Lung microvascular endothelial cell (primary cell): ENCODE results near the gene TIMM10B. TPM values are rescaled to one million over a fixed set of nuclear protein-coding genes. Genes with fewer than 3 reads are reported as not detected.
"Not testable (repeated sequence)": the region's sequence is repeated elsewhere in the genome, so short reads cannot be mapped to it uniquely, and the experiment has no call there.

Experiments
- DNase-seq, 2 donors: peaks; one replicate each; pipeline versions ENCODE4 v3.0.0 to v3.0.0-alpha.2; 2010; ENCODE audit warnings: low read depth in 2 of 2
- total RNA-seq: library from RNA; depleted of rRNA; stranded (reverse); fragments of >200 nt; gene quantifications from 2 replicates; pipeline ENCODE4 v1.2.1, GENCODE V29; 2014

Gene TIMM10B
- total RNA-seq, 1 donor from 2014 or later = 28.6 TPM

GRCh38 chr11:6505577-6506240, 24.4 kb downstream of the TIMM10B start:
- DNase-seq = peak; percentile 79 to 82

- no peak for DNase-seq
Observed at GRCh38 chr11:6516865-6517264, 35.6 kb downstream of the TIMM10B start.

- DNase-seq = no peak
Observed at GRCh38 chr11:6520265-6520664, 39.0 kb downstream of the TIMM10B start.

GRCh38 chr11:6521946-6522345, 40.6 kb downstream of the TIMM10B start:
- DNase-seq = not testable (repeated sequence)

- DNase-seq = peak in 1 of 2 donors; percentile 59
Observed at GRCh38 chr11:6523253-6523652, 42.0 kb downstream of the TIMM10B start.

- DNase-seq = no peak
Observed at GRCh38 chr11:6526411-6527135, 45.3 kb downstream of the TIMM10B start.

- DNase-seq = no peak
Observed at GRCh38 chr11:6529266-6529665, 48.0 kb downstream of the TIMM10B start.

- DNase-seq = no peak
Observed at GRCh38 chr11:6530848-6531247, 49.5 kb downstream of the TIMM10B start.

- peak; percentile 61 to 64 for DNase-seq
Observed at GRCh38 chr11:6531267-6531752, 50.0 kb downstream of the TIMM10B start.

Other genes with a start within 250 kb of the TIMM10B start
- 5.4 and 10.7 TPM in 2 replicates for gene FHIP1B, start 246.9 kb upstream of the TIMM10B start, total RNA-seq
- gene CNGA4, start 242.4 kb upstream of the TIMM10B start, total RNA-seq = not detected in 2 replicates
- gene CCKBR, start 221.7 kb upstream of the TIMM10B start, total RNA-seq = not detected in 2 replicates
- 43.1 and 201 TPM in 2 replicates for gene CAVIN3, start 161.0 kb upstream of the TIMM10B start, total RNA-seq
- 14.6 and 20.0 TPM in 2 replicates for gene SMPD1, start 91.0 kb upstream of the TIMM10B start, total RNA-seq
- gene APBB1, start 62.4 kb upstream of the TIMM10B start, total RNA-seq = 26.6 and 29.2 TPM in 2 replicates
- gene HPX, start 40.5 kb upstream of the TIMM10B start, total RNA-seq = 0.22 TPM in 1 of 2 replicates, not detected in the other
- 15.3 and 21.6 TPM in 2 replicates for gene TRIM3, start 7.6 kb upstream of the TIMM10B start, total RNA-seq
- 27.6 and 27.7 TPM in 2 replicates for gene ARFIP2, start 170 bp upstream of the TIMM10B start, total RNA-seq
- 0.65 and 1.6 TPM in 2 replicates for gene DNHD1, start 15.8 kb downstream of the TIMM10B start, total RNA-seq
- 6.1 and 10.3 TPM in 2 replicates for gene RRP8, start 122.1 kb downstream of the TIMM10B start, total RNA-seq
- gene ILK, start 122.3 kb downstream of the TIMM10B start, total RNA-seq = 95.9 and 109 TPM in 2 replicates
- 27.7 and 34.1 TPM in 2 replicates for gene TAF10, start 130.7 kb downstream of the TIMM10B start, total RNA-seq
- 61.2 and 69.2 TPM in 2 replicates for gene TPP1, start 137.9 kb downstream of the TIMM10B start, total RNA-seq
- 28.3 and 46.2 TPM in 2 replicates for gene DCHS1, start 174.3 kb downstream of the TIMM10B start, total RNA-seq
- gene MRPL17, start 201.8 kb downstream of the TIMM10B start, total RNA-seq = 44.7 and 47.4 TPM in 2 replicates